ENCODE data around the gene GRIK4.

The GRIK4 gene

GRCh38 chr11:120882175-120882574 is 370.6 kb downstream of the GRIK4 start:
- no peak for DNase-seq (ENCODE audit: low read depth in 2 of 2)

GRCh38 chr11:120883404-120884080 is 372.0 kb downstream of the GRIK4 start:
- DNase-seq (ENCODE audit: low read depth in 2 of 2), result no peak

- DNase-seq (ENCODE audit: low read depth in 2 of 2), result no peak
These were observed 372.8 kb downstream of the GRIK4 start for GRCh38 chr11:120884154-120885020.

DNA sequence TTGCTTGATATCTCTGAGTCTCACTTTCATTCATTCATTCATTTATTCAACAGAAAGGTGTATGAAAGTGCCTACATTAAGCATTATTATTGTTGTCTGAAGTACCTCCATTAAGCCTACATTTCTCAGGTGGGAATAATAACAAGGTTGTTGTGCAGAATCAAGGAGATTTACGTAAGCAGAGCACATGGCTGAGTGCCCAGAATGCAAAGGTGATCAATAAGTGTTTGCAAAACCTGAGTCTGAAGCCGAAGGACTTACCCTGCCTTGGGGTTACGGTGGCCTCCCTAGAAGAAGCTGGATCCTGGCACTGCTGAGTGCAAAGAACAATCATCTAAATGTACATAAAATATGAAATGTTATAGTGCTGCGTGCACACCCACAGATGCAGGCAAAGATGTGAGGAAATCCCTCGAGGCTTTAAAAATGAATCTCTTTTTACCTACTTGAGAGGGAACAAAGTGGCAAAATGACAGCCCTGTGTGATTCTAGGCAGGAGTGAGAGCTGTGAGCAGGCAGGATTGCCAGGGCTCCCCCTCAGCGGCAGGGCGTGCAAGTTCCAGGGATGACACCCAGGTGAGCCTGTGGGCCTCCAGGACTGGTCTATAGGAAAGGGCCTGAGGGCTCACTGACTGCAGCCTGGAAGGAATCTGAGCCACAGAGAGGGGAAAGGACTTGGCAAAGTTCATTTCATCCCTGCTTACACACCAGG is 379.2 kb downstream of the GRIK4 start:
- no peak for DNase-seq (ENCODE audit: low read depth in 2 of 2)

DNA sequence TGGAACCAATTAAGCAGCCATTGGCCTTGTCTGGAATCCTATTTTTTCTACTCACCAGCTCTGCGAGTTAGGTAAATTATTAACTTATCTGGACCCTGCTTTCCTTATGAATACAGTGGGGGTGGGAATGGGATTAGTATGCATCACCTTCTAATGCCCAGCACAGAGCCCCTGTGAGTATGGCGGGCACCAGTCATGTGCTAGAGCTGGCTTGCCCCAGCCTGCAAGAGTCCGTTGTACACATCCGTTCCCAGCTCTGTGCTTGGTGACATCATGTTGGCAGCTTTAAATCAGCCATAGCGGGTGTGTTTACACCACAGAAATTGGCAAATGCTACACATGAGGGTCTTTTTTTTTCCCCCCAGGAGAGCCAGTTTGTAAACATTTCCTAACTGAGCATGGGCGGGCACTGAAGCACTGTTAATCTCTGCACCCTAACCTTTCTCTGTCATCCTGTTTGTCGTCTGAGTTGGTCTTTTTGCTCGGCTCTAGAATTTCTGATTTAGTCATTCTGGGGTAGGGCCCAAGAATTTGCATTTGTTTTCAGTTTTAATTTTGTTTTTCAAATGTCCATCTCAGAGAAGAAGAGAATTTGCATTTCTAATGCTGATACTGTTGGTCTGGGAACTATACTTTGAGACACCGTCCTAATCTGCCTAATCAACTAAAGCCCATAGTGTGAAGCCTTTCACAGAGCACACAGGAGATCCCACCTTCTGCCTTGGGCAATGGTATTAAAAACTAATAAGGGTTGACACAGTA is 382.1 kb downstream of the GRIK4 start:
- DNase-seq (ENCODE audit: low read depth in 2 of 2), result no peak

GRCh38 chr11:120894202-120894985 is 382.8 kb downstream of the GRIK4 start:
- DNase-seq (ENCODE audit: low read depth in 2 of 2), result no peak

DNA sequence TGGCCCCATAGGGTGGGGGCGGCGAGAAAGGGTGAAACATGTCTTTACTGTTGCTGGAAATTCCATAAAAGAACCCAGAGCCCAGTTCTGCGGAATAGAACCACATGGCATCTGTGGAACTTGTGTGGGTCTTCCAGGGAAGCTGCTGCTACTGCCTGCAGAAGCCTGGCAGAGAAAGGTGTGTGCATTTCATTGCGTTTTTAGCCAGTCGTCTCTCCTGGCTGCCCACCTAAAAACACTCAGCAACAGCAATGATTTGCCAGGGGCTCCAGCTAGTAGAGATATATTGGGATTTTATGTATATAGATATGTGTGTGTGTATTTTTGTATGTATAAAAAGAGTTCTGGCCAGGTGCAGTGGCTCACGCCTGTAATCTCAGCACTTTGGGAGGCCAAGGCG is 385.1 kb downstream of the GRIK4 start:
- no peak for DNase-seq (ENCODE audit: low read depth in 2 of 2)

GRCh38 chr11:120898568-120898967 is 387.0 kb downstream of the GRIK4 start:
- no peak for DNase-seq (ENCODE audit: low read depth in 2 of 2)

- no peak for DNase-seq (ENCODE audit: low read depth in 2 of 2)
These were observed 388.2 kb downstream of the GRIK4 start for GRCh38 chr11:120899720-120900119.

DNA sequence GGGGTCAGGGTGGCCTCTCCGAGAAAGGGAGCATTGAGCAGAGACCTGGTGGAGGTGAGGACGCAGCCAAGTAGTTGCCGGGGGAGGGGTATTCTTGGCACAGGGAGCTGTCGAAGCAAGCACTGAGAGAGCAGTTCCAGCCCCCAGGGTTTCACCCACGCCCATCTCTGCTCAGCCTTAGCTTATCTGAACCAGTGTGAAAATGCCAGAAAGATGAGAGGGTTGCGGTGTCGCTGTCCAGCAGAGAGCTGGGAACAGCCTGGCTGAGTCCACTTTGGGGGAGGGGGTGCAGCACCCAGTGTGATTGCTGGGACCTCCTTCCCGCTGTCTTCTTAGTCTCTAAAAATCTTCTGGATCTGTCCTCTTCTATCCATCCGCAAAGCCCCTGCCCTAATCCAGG is 389.1 kb downstream of the GRIK4 start:
- no peak for DNase-seq (ENCODE audit: low read depth in 2 of 2)

DNA sequence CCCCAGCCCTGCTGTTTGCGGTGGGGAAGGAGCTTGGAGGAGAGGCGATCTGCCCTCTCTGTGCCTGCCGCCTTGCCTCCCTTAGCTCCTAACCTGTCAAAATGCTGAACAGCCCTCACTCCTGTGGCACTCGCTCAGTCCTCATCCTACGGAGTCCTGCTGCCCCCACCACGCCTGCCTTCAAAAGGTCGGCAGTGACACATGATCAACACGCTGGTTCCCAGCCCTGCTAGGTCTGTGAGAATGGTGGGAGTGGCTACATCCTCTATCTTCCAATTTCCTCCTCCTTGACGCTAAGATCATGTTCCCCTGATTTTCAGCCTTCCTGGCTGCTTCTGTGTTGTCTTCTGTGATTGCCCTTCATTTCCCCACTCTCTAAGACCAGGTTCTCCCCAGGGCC is 392.1 kb downstream of the GRIK4 start:
- no peak for DNase-seq (ENCODE audit: low read depth in 2 of 2)

DNA sequence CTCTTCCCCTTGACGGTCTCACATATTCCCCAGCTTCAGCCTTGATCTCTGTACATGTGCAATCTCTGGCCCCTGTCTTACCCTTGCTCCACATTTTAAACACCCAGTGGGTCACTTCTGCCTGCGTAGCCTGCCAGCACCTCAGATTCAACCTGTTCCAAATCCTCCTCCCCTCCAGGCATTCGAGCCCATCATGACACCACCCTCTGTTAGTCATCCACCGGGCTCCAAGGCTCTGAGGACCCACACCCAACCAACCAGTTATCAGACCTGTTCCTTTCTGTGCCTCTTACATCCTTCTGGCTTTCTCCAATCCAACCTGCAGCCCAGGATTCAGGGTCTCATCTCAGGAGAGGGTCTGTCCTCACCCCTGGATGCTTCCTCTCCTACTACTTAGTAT is 392.6 kb downstream of the GRIK4 start:
- no peak for DNase-seq (ENCODE audit: low read depth in 2 of 2)

GRCh38 chr11:120906766-120907165 is 395.2 kb downstream of the GRIK4 start:
- DNase-seq (ENCODE audit: low read depth in 2 of 2), result no peak

DNA sequence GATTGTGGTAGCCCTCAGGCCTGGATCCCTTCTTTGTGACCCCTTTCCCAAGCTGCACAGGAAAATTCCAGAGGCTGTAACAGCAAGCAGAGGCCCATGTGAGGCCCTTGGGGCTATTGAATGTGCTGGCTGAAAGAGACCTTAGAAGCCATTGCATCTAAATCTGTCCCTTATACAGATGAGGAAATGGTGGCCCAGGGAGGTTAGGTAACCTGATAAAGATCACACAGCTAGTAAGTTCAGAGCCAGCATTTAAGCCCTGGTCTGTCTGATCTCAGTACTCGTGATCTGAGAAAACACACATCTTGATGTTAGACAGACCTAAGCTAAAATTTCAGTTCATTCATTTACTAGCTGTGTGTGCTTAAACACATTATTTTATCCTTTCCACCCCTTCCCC is 396.4 kb downstream of the GRIK4 start:
- DNase-seq (ENCODE audit: low read depth in 2 of 2), result no peak

- DNase-seq (ENCODE audit: low read depth in 2 of 2), result no peak
These were observed 397.1 kb downstream of the GRIK4 start for GRCh38 chr11:120908461-120909181.

- no peak for DNase-seq (ENCODE audit: low read depth in 2 of 2)
These were observed 398.3 kb downstream of the GRIK4 start for GRCh38 chr11:120909676-120910416.

DNA sequence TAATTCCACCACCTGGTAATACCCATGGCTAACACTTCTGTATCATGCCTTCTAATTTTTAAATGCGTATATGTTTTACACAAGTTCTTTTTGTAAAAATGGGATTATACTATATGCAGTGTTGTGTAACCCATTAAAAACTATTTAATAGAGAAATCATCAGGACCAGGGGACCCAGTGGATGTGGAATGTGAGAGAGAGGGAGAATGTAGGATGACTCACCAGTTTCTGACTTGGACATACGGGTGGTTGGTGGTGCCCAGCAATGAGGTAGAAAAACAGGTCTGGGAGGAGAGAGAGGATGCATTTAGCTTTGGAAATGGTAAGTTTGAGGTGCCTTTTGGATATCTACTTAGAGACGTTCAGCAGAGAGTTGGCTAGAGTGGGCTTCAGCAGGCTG is 400.4 kb downstream of the GRIK4 start:
- DNase-seq (ENCODE audit: low read depth in 2 of 2), result no peak

- DNase-seq (ENCODE audit: low read depth in 2 of 2), result no peak
These were observed 401.0 kb downstream of the GRIK4 start for GRCh38 chr11:120912504-120912903.

DNA sequence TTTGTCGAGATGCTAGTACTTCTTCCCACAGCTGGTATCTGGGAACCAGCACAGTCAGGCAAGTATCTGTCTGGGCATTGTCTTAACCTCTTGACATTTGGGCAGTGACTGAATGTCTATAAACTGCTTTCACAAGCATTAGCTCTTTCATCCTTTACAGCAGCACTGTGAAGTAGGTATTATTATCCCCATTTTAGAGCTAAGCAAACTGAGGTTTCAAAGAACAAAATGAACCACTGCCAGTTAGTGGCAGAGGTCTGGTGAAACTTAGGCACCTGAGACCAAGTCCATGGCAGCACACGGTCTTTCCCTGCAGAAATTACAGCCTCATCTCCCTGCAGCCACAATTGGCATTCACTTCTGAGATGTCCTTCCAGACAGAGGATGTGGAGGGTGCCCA is 401.4 kb downstream of the GRIK4 start:
- DNase-seq (ENCODE audit: low read depth in 2 of 2), result no peak

GRCh38 chr11:120914021-120914420 is 402.5 kb downstream of the GRIK4 start:
- DNase-seq (ENCODE audit: low read depth in 2 of 2), result no peak
